BLaER1 (cell line): Measurements from ENCODE around the gene TGM5.

ENCODE experiments used
- H3K27ac ChIP-seq: shearing (Covaris generic); formaldehyde crosslinking; 2 replicates; pipeline ENCODE4 v1.8.1; 2022
- H3K27me3 ChIP-seq: shearing (Covaris generic); formaldehyde crosslinking; 2 replicates; pipeline ENCODE4 v1.8.1; 2022
- H3K36me3 ChIP-seq: shearing (Covaris generic); formaldehyde crosslinking; 2 replicates; pipeline ENCODE4 v1.8.1; 2022
- H3K4me1 ChIP-seq: shearing (Covaris generic); formaldehyde crosslinking; 2 replicates; pipeline ENCODE4 v1.8.1; 2022
- H3K4me2 ChIP-seq: shearing (Covaris generic); formaldehyde crosslinking; 2 replicates; pipeline ENCODE4 v1.8.1; 2022
- H3K4me3 ChIP-seq: shearing (Covaris generic); formaldehyde crosslinking; 2 replicates; pipeline ENCODE4 v1.8.1; 2022
- H3K9ac ChIP-seq: shearing (Covaris generic); formaldehyde crosslinking; 2 replicates; pipeline ENCODE4 v1.8.1; 2022
- H3K9me3 ChIP-seq: shearing (Covaris generic); formaldehyde crosslinking; 2 replicates; pipeline ENCODE4 v1.8.1; 2022
- H4K20me1 ChIP-seq: shearing (Covaris generic); formaldehyde crosslinking; 2 replicates; pipeline ENCODE4 v1.8.1; 2022
- Cebpa-rat ChIP-seq: shearing (Covaris generic); IDR thresholded peaks from 2 replicates; pipeline ENCODE4 v1.8.1; 2022

The TGM5 gene

DNA sequence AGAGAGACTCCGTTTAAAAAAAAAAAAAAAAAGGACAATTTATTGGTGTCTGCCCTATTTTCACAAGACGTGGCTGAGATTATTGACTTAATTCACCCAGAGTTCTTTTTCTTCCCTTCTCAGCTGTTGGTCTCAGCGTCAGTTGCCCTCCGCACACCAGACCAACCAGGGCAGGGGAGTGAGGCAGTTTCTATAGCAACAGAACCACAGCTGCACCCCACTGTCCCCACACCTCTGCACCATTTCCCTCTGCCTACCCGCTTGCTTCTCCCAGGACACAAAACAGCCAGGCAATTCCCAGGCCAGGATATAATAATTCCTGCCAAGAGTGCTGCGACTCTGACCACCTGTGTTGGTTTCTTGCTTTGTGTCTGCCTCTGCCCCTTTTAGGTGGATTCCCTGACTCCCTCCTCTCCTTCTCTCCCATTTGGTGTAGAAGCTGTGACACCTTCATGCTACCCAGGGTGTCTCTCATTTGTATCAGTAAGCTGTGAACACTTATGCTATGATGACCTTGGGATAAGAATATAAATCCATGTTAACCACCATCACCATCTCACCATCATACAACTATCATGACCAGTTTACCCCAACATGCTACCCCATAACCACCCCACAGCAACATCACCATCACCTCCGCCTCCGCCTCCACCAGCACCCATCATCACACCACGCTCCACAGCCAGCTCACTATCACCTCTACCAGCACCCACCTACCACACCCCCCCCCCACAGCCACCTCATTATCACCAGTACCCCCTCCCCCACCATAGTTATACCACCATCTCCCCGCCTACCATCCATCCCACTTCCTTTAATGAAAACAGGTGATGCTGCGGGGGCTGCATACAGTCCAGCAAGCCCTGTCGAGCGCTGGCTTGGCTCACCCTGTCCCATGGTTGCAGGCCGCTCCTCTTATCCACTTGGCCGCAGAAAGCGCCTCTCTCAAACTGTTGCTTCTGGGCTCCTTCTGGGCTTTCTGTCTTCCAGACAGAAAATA is 46.5 kb downstream of the TGM5 start:
- Histone ChIP-seq H3K4me1 (no peaks in the 10 kb centered on the region), H3K4me3 (no peak overlapping the region), H3K4me2 (no peak overlapping the region), H3K27me3 (no peaks in the 10 kb centered on the region), H3K27ac (no peak overlapping the region), H3K9ac (no peak overlapping the region), H3K36me3 (no peaks in the 10 kb centered on the region), H4K20me1 (no peaks in the 10 kb centered on the region), H3K9me3 (peaks cover 3% of the 10 kb centered on the region; the same call in 1 of the 2 replicates)
- no peak for TF ChIP-seq Cebpa-rat

DNA sequence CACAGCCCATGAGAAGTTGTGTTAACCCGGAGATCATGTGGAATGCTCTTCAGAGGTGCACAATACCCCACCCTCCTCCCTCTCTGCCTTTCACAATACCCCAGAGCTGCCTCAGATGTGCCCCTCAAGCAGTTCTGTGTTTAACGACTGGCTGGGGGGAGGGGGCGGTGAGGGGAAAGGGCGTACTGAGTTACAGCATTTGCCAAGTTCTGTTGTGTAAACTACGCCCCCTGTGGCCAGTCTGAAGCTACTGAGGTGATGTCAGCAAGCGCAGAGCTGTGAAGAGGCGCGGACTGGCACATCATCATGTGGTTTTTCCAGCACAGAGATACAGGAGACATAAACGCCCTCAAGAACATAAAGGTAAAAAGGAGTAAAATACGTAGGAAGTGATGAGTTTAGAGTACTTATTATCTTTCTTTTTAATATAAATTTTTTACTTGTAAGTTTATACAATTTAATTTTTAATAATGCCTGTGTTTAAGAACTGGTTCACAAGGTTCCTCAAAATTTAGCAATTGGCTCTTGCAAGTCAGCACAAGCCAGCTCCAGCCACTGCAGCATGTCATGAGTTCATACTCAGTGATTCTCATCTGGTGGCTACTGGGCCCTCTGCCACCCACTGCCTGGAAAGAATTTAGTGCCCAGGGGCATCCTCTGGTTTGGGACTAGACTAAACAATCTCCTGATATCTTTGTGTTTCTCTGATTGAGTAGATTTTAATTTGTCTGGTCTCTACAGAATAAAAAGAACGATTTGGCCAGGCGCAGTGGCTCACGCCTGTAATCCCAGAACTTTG is 47.6 kb downstream of the TGM5 start:
- Histone ChIP-seq H3K4me2 (no peak overlapping the region), H3K4me3 (no peak overlapping the region), H3K36me3 (no peaks in the 10 kb centered on the region), H4K20me1 (no peaks in the 10 kb centered on the region), H3K9me3 (peaks cover 3% of the 10 kb centered on the region; the same call in 1 of the 2 replicates), H3K4me1 (no peaks in the 10 kb centered on the region), H3K27ac (no peak overlapping the region), H3K9ac (no peak overlapping the region), H3K27me3 (no peaks in the 10 kb centered on the region)
- no peak for TF ChIP-seq Cebpa-rat

DNA sequence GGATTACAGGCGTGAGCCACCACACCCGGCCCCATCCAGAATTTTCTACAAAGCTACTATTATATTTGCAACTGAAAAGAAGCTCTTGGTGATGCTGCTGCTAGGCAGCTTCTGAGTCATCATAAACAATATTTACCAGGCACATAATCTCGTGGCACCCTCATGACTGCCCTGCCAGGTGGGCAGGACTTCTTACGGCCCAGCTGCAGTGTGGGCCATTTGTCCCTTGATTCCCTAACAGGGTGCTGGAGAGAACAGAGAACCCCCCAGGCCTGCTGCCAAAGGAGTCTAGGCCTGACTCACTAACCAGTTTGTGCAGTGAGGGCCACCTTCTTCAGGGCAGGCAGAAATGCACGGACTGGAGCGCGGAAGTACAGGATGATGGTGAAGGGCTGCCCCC is 50.8 kb downstream of the TGM5 start:
- peaks cover 3% of the 10 kb centered on the region; the same call in 1 of the 2 replicates for H3K9me3 ChIP-seq
- H3K4me1 ChIP-seq = no peaks in the 10 kb centered on the region
- H4K20me1 ChIP-seq = no peaks in the 10 kb centered on the region
- no peaks in the 10 kb centered on the region for H3K36me3 ChIP-seq
- no peak for TF ChIP-seq Cebpa-rat
- H3K4me2 ChIP-seq = no peak overlapping the region
- no peak overlapping the region for H3K9ac ChIP-seq
- no peaks in the 10 kb centered on the region for H3K27me3 ChIP-seq
- H3K27ac ChIP-seq = no peak overlapping the region
- no peak overlapping the region for H3K4me3 ChIP-seq

DNA sequence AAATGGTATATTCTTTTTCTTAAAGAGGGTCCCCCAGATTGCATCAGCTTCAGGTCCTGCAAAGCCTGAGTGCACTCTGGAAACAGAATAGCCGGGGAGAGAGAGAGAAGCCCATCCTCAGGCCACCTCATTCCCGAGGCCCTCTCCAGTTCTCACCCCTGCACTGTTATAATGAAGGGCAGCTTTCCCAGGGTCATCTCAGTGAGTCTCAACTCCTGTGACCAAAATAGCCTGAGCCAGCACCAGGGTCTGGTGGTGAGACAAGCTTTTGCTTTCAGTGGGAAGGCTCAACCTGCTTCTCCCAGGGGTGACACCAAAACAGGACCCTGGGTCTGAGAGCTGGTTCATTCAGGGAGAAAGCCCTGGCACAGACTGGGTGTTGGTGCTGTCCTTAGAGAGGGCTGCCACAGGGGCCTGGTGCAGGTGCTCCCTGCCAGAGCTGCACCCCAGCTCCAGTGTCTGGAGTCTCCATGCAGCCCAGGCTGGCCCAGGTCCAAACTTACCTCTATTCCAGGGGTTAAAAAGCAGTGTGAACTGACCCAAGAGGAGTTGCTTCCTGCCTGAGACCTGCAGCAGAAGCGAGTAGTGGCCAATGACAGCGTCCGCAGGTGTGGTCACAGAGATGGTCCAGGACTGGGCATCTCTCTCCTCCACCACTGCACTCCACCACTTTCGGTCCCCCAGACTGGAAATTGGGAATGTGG is 52.0 kb downstream of the TGM5 start:
- no peaks in the 10 kb centered on the region for H3K36me3 ChIP-seq
- peaks cover 3% of the 10 kb centered on the region; the same call in 1 of the 2 replicates for H3K9me3 ChIP-seq
- H3K27ac ChIP-seq = no peak overlapping the region
- no peak overlapping the region for H3K4me2 ChIP-seq
- no peak overlapping the region for H3K4me3 ChIP-seq
- no peak for TF ChIP-seq Cebpa-rat
- H3K4me1 ChIP-seq = no peaks in the 10 kb centered on the region
- no peak overlapping the region for H3K9ac ChIP-seq
- no peaks in the 10 kb centered on the region for H3K27me3 ChIP-seq
- H4K20me1 ChIP-seq = no peaks in the 10 kb centered on the region

GRCh38 chr15:43214169-43214568 is 52.6 kb downstream of the TGM5 start:
- H3K4me2 ChIP-seq = no peak overlapping the region
- no peaks in the 10 kb centered on the region for H3K4me1 ChIP-seq
- no peaks in the 10 kb centered on the region for H3K27me3 ChIP-seq
- H3K4me3 ChIP-seq = no peak overlapping the region
- no peak overlapping the region for H3K9ac ChIP-seq
- no peaks in the 10 kb centered on the region for H4K20me1 ChIP-seq
- TF ChIP-seq Cebpa-rat = no peak
- H3K27ac ChIP-seq = no peak overlapping the region
- peaks cover 3% of the 10 kb centered on the region; the same call in 1 of the 2 replicates for H3K9me3 ChIP-seq
- H3K36me3 ChIP-seq = no peaks in the 10 kb centered on the region

DNA sequence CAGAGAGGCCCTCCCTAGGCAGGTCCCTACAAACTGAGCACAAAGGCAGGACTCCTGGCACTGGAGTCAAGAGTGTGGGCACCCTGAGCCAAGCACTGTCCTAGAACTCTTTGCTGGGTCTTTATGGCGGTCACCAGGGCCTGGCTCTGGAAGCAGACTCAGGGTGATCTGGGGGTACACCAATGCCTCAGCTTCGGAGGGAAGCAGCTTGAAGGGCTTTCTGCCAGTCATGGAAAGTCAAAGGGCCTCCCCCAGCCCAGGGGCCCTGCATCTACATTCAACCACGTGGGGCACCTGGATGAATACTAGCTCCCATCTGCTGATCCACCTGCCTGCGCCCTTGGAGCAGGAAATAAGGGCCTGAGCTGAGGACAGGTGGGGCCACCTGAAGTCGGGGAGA is 53.3 kb downstream of the TGM5 start:
- Histone ChIP-seq H3K9ac (no peak overlapping the region), H3K9me3 (peaks cover 3% of the 10 kb centered on the region; the same call in 1 of the 2 replicates), H3K36me3 (no peaks in the 10 kb centered on the region), H3K4me1 (peaks cover 3% of the 10 kb centered on the region; the same call in 1 of the 2 replicates), H4K20me1 (no peaks in the 10 kb centered on the region), H3K4me3 (no peak overlapping the region), H3K27me3 (no peaks in the 10 kb centered on the region), H3K4me2 (no peak overlapping the region), H3K27ac (no peak overlapping the region)
- no peak for TF ChIP-seq Cebpa-rat

DNA sequence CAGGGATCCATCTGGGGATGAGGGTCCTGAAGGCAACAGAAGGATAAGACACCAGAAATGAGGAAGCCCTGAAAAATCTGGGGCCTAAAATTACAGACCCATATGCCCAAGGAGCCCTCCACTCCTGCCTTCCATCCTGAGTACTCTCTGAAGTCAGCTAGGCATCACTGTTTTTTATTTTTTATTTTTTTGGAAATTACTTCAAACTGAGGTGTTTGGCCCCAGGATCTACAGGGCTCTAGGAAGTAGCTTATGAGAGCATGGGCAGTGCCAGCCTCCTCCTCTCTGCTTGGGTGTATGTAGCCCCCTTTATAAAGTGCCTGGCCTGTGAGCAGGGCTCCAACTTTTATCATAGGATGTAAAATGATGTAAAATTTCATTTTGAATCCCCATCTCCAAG is 53.8 kb downstream of the TGM5 start:
- peaks cover 9% of the 10 kb centered on the region for H3K4me1 ChIP-seq
- peaks cover 3% of the 10 kb centered on the region; the same call in 1 of the 2 replicates for H3K9me3 ChIP-seq
- H3K4me2 ChIP-seq = no peak overlapping the region
- H3K9ac ChIP-seq = no peak overlapping the region
- no peak overlapping the region for H3K27ac ChIP-seq
- no peak for TF ChIP-seq Cebpa-rat
- no peak overlapping the region for H3K4me3 ChIP-seq
- no peaks in the 10 kb centered on the region for H3K27me3 ChIP-seq
- no peaks in the 10 kb centered on the region for H4K20me1 ChIP-seq
- H3K36me3 ChIP-seq = no peaks in the 10 kb centered on the region

DNA sequence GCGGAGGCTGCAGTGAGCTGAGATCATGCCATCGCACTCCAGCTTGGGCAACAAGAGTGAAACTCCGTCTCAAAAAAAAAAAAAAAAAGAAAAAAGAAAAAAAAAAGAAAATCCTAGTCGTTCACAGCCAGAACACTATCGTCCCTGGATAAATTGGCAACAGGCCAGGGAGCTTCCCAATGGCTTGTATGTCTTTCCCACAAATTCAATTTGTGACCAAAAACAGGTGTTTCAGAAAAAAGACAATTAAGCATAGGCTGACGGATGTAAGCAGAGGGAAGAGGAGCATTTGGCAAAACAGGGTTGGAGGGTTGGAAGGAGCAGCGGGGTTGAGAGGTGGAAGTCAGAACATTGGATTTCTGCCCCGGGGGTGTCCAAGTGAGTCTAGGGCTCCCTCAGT is 54.4 kb downstream of the TGM5 start:
- H3K4me3 ChIP-seq = no peak overlapping the region
- H4K20me1 ChIP-seq = no peaks in the 10 kb centered on the region
- no peak for TF ChIP-seq Cebpa-rat
- H3K9ac ChIP-seq = no peak overlapping the region
- H3K9me3 ChIP-seq = peaks cover 3% of the 10 kb centered on the region; the same call in 1 of the 2 replicates
- no peak overlapping the region for H3K4me2 ChIP-seq
- H3K4me1 ChIP-seq = peaks cover 13% of the 10 kb centered on the region
- H3K27me3 ChIP-seq = no peaks in the 10 kb centered on the region
- H3K36me3 ChIP-seq = no peaks in the 10 kb centered on the region
- no peak overlapping the region for H3K27ac ChIP-seq

DNA sequence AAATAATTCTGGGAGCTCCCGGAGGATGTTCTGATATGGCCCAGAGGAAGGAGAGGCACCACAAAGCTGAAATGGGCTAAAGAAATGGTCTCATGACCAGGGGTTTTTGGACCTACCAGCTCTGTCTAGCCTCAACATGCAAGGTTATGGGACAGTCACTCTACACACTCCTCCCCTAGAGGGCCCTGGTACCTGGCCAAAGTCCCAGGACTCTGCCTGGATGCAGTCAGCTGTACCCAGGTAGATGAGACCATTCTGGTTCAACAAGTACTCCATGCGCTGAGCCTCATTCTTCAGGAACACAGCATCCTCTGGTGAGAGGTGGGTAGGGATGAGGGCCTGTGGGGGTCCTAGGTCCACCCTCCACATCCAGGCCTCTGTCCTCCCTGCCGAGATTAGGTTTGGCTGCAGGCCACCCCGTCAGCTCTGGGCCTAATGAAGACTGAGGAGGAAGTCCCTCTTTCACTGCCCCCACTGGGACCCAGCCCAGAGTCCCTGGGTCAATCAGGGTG is 55.4 kb downstream of the TGM5 start:
- no peak overlapping the region for H3K27ac ChIP-seq
- TF ChIP-seq Cebpa-rat = no peak
- no peak overlapping the region for H3K9ac ChIP-seq
- no peak overlapping the region for H3K4me3 ChIP-seq
- no peak overlapping the region for H3K4me2 ChIP-seq
- no peaks in the 10 kb centered on the region for H3K9me3 ChIP-seq
- no peaks in the 10 kb centered on the region for H3K27me3 ChIP-seq
- H3K4me1 ChIP-seq = peaks cover 13% of the 10 kb centered on the region
- no peaks in the 10 kb centered on the region for H3K36me3 ChIP-seq
- no peaks in the 10 kb centered on the region for H4K20me1 ChIP-seq
